HG02943 (cell line): Measurements from ENCODE around the gene ISCA1.
"Not testable (repeated sequence)": the region's sequence is repeated elsewhere in the genome, so short reads cannot be mapped to it uniquely, and the experiment has no call there.

Source experiments
- ATAC-seq: cut with Tn5 transposase; IDR thresholded peaks from one replicate; pipeline ENCODE4 v1.9.1; 2021; ENCODE audit warnings: mild to moderate bottlenecking, low read depth, moderate library complexity; ENCODE audit not compliant: unreplicated experiment

ISCA1 gene

DNA sequence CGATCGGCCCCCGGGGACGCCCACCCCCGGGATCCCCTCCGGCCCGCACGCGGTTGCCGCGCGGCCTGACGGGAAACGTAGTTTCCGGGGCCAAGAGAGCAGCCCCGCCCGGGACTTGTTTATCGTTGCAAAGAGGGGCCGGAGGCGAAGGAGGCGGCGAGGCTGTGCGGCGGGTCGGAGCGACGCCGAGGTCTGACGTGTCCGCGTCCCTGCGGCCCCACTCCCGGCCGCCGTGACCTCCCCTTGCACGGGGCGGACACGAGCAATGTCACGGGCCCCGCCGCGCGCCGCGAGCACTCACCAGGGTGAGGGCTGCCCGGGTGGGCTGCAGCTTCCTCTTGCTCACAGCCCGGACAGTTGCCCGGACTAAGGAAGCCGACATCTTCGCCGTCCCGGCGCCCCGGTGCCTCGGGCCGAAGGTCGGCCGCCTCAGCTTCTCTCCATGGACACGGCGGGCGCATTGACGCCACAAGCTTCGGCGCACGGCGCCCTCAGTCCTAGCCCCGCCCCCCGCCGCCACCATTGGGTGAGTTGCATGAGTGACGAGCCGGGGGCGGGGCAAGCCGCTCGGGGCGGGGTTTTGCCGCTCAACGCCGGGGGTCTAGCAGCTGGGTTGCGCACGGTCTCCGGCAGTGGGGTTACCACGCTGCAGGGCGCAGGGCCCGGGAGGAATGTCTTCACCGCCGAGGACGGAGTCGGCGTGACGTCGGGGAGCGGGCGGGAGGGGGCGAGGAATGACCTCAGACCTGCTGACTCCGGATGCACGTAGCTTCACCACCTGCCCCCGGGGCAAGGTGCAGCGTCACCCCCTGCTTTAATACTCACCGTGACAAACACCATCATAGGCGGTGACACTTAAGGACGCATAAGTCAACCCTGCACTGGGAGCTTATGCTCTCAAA is at the start of gene ISCA1:
ISCA1 (minus strand) TSS at position 462 of the 902 bp plus-strand sequence; CDS start at position 382, 80 bp downstream.
- ATAC-seq, result peak; percentile 76

DNA sequence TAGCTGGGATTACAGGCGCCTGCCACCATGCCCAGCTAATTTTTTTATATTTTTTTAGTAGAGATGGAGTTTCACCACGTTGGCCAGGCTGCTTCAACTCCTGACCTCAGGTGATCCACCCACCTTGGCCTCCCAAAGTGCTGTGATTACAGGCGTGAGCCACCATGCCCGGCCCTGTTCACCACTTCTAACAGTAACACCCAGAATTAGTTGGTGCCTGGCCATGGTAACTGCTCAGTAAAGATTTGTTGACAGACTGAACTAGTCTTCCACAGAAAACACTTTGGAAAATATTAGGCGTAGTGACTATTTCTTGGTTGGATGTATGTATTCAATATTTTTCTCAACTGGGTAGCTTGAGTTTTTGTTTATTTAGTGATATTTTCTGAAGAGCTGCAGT is 47.8 kb upstream of the ISCA1 start:
- ATAC-seq, result no peak

DNA sequence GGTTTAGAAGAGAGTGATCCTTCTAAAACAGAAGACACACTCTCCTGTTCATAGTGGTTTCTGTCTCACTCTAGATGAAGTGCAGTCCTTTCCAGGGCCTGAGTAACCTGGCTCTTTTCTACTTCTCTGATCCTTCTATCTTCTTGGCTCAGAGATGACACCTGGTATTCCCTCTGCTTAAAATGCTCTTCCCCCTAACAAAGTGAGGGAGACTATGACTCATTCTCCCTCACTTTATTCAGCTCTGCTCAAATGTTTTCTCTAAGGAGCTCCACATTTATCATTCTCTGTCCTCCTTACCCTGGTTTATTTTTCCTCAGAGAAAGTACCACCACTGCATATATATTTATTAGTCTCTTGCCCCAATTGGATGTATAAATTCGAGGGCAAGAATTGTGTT is 47.3 kb upstream of the ISCA1 start:
- ATAC-seq, result no peak

DNA sequence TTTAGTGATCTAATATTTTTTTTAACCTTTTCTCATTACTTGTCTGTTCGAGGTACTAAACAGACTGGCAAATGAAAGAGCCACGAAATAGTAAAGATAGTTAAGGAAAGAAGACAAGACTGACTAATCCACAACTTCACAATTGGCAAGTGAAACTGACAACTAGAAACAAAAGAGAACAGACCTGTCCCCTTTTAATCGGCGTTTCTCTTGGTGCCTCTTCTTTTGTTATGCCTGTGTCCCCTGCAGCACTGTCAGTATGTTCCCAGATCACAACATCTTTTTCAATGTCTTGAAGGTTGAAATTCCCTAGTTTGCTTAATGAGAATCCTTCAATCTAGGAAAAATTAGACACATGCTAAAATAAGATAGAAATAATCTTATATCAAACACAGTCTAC is 45.8 kb upstream of the ISCA1 start:
- no peak for ATAC-seq

DNA sequence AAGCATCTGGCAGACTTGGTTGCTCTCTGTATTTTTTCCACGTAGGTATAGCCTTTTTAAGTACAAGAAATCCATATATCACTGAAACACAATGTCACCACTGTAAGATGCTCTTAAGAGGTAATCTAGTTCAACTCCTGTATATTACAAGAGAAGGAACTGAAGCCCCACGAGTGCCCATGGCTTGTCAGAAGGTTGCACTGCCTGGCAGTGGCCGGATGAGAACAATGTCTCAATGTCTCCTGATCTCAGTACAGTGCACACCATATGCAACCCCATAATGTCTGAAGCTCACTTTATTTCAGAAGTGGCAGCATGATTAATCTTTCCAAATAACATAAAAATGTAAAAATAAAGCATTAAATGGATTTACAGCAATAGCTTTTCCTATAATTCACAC is 44.2 kb upstream of the ISCA1 start:
- ATAC-seq, result no peak

DNA sequence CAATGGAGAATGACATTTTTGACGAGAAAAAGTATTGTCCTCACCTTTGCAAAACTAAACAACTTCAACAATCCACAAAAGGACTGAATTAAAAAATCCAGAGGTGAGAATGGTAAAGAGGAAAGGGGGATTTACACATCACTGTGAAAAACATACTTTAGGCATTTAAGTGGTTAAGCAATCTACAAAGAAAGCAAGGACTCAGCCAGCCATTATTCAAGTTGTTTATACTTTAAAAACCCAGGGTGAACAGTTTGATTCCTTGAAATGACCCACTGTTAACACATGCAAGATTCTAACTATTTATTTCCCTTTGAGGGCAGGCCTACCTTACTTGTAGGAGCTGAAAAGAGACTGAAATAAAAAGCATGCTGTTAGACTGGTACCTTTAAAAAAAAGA is 42.6 kb upstream of the ISCA1 start:
- no peak for ATAC-seq

DNA sequence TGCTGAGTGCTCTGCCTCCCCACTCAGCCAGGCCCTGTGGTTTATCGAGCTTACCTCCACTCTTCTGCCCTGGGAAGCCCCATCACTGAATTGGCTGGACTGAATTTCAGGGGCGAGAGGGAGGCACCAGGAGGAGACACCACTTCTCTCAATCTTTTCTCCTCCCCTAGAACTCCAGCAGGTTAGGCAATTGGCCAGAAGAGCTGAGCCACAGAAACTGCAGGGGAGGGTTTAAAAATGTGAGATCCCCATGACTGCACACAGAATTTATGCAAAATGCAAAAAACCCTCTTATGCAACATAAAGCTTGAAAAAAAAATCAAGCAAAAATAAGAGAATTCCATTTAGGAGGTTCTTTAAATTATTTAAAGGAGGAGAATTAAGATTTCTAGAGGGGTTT is 42.0 kb upstream of the ISCA1 start:
- no peak for ATAC-seq

DNA sequence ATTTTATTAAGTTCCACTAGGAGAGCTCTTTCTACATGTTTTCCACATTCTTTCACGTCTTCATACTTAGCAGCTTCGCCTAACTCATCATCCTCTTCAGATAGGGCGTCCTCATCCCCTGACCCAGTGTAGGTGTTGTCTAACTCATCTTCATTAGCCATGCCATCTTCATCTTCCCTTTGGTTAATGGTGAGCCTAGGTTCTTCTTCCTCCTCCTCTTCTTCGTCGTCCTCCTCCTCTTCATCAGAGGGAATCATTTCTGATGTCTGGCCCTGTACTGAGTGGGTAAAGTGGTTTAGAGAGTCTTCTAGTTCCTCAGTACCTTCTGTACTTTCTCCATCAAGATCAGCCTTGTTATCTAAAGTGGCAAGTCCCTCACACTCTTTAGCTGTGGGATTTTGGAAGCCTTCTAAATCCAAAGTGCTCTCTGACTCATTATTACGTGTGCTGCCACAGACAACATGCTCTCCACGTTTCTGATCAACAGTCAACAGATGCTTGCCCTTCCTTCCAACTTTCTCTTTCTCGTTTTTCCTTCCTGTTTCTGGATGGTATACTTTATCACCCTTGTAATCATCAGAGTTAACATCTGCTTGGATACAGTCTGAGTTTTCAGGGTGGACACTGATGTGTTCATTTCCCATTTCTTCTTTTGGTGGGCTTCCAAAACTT is 40.8 kb upstream of the ISCA1 start:
- ATAC-seq, result no peak

DNA sequence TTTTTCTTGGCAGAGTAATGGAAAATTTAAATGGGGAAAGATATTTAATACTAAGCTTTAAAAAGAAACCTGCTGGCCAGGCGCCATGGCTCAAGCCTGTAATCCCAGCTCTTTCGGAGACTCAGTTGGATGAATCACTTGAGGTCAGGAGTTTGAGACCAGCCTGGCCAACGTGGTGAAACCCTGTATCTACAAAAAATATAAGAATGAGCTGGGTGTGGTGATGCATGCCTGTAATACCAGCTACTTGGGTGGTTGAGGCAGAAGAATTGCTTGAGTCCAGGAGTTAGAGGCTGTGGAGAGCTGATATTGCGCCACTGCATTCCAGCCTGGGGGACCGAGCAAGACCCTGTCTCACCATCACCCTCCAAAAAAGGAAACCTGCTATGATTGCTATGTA is 39.0 kb upstream of the ISCA1 start:
- ATAC-seq, result no peak

DNA sequence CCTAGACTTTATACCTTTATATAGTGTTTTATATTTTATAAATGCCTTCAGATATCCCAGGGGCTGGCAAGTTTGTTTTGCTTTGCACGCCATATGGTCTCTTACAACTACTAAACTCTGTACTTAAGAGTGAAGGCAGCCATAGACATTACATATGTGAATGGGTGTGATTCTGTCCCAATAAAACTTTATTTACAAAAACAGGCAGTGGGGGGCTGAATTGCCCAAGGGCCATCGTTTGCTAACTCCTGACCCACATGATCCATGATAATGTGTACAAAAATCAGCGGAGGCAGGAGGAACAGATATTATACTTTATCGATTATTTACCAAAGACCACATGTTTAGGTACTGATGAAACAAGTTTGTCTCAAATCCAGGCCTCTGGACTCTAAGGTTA is 35.8 kb upstream of the ISCA1 start:
- ATAC-seq, result no peak

DNA sequence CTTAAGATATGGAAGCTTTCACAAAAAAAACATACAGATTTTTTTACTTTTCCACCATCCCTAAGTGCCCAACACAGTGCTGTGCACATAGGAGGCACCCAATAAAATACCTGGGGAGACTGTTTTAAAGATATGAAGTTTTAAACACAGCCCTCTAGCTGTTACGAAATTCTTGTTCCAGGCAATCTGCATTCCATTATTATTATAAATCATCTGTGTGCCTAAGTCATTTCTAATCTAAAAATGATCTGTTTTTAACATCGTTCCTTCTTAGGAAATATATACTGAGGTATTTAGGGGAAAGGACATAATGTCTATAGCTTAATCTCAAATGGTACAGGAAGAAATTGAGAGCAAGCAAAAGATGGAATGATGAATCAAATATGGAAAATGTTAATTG is 32.7 kb upstream of the ISCA1 start:
- no peak for ATAC-seq

DNA sequence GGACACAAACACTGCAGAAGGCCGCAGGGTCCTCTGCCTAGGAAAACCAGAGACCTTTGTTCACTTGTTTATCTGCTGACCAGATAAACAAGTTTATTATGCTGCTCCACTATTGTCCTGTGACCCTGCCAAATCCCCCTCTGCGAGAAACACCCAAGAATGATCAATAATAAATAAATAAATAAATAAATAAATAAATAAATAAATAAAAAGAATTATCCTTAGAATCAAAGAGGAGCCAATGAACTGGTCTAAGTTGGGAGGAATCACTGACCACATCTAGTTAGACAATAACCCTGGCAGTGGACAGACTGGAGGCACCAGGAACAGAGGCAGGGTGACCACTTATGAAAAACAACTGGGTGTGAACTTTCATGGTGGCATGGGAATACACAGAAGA is 30.6 kb upstream of the ISCA1 start:
- ATAC-seq, result not testable (repeated sequence)

DNA sequence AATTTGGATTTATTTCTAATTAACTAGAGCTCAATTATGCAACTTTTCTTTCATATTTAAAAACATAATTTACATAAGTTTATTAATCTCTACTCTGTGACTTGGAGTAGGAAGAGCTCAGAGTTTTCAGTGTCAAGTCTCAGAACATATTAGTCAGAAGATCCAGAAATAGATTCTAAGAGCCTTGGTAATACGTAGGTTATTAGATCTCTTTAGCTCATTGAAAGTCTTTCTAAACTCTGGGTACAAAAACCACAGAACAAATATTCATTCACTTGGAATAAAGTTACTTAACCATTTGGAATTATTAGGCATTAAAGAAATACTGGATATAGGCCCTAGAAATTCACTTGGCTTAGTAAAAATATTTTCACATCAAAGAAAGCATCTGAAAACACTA is 26.3 kb upstream of the ISCA1 start:
- no peak for ATAC-seq

DNA sequence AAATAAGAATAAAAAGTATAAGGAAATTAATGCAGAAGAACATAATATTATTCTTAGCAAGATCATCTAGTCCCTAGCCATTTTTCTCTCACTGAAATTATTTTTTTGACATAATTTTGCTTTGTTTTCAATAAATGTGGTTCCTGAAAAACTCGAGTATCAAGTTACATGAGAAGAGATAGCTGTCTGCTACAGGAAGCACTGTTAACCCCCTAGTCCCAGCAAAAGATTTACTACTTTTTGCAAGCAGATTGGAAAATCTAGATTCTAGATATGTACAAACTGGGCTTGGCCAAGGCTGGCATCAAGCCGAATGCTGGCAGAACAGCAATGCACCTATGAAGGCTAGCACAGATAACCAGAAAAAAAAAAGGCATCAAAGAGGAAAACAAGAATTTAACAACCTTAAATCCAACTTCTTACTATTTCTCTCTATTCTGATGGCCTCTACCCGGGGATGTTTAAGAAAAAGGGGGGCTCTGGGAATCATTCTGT is 21.9 kb upstream of the ISCA1 start:
- ATAC-seq, result no peak

DNA sequence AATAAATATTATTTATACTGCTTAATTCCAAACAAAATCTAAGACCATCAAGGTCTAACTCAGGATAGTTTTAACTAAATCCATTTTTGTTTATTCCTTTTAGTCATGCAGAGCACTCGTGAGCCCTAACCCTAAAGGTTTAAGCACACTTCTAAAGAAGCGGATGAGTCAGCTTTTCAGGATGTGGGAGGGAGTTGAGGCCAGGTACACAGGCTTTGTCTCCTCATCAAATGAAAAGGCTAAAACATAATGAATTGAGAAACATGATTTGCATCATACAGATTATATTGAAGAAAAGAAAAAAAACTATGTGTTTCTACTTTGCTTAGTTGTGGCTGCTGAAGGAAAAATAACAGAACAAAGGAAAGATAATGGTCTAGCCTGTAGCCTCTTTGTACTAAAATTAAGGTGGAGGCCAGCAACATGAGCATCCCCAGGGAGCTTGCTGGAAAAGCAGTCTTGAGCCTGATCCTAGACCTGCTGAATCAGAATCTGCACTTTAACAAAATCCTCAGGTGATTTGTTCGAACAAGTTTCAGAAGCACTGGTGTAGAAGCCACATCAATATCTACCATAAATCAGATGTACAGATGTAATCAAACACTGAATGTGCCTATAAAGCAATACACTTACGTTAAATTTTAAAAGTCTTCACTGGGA is 21.1 kb upstream of the ISCA1 start:
- no peak for ATAC-seq

DNA sequence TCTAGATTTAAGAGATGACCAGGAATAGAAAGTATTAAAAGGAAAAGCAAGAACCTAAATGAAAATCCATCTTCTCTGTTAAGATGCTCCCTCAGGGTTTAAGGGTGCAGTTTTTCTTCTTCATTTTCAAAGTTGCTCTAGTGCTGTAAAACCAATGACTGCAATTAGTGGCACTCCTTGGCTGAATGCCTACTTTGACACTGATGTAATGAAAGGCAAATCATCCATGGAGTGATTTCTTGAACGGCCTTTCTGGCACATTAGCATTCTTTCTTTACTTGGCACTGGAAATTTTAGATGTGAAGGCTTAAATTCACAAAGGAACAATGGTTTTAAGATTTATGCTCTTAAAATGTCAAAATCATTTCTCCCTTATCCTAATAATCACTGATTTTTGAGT is 19.3 kb upstream of the ISCA1 start:
- ATAC-seq, result no peak

DNA sequence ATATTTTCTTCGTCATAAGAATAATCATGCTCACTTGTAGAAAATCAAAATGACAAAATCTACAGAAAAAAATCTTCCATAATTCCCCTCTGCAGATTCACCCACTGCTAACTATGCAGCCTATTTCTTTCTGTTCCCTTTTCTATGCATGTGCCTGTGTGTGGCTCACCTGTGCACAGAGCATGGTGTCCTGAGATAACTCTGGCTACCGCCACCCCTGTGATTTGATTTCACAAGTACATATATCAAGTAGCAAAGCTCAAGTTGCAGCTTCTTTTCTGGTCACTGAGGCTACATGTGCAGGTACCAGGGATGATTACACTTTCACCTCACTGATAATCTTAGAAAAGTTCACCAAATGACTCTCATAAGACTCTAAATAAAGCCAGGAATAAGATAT is 18.4 kb upstream of the ISCA1 start:
- no peak for ATAC-seq

DNA sequence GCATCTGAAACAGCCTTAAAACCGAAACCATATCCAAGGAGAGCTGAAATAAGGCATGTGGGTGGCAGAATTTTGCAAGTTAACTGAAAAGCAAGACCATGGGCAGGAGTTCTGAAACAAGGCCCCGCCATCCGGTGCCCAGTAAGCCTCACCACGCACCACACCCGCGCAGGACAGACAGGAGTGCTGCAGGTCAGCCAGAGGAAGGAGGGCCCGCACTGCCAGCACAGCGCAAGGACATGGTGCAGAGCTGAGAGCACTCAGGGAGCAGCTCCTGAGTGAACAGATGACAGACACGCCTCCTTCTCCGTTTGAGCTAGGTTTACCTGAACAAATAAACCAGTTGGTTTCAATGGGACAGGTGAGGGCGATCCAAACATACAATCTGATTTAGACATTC is 16.5 kb upstream of the ISCA1 start:
- no peak for ATAC-seq

DNA sequence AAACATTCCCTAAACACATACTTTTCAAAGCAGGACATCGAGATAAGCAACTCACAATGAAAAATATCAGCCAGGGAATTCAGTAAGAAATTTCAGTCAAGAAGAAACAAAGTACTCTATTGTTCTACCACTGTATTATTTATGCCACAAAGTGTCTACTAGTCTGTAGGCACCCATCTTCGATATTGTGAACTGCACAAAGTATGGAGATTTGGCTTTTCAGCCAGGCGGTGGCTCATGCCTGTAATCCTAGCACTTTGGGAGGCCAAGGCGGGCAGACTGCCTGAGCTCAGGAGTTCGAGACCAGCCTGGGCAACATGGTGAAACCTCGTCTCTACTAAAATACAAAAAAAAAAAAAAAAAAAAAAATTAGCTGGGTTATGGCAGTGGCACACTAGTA is 8.0 kb upstream of the ISCA1 start:
- not testable (repeated sequence) for ATAC-seq

DNA sequence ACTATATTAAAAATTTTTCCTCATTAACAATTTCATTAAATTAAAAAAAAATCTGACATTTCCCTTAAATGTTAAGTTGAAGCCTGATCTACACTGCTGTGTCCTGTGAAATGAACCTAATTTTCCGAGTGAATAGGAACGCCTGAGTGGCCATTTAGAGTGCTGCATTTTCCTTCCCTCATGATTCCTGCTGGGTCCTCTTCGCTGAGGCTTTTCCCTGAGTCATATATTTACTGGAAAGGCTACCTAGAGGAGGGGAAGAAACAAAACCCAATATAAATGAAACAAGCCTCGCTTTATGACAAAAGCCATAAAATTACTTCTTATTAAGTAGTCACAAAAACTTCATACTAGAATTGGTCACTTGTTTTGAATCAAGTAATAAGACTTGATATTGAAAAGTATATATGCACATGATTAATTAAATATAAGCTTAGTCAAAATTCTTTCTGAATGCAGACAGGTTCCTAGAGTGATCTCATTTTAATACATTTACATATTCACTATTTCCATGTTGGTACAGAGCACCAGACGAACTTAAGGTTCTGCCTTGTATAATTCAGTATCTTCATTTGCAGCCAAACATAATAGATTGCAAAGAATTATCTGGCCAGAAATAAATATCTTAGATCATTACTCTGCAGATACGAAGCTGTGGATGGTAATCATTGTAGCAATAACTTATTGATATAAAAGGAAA is 6.3 kb upstream of the ISCA1 start:
- ATAC-seq, result no peak

DNA sequence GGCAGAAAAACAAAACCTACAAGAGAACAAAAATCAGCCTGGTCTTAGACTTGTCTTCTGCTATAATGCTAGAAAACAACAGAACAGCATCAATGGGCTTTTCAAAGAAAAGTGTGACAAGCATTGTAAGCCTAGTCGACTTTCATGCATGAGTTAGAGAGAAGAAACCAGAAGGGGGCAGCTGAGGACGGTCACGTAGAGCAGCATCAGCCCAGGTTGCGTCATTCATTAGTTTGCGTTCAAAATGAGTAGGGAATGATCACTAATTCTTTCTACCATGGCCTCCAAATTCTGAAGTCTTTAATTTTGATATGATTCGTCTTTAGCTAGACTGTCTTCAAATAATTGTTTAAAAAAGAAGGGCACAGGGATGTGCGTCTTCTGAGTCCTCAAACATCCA is 4.7 kb upstream of the ISCA1 start:
- ATAC-seq, result no peak
